IgD-negative memory B cell (primary cell): ENCODE data around the gene MPIG6B. TPM values are rescaled to one million over a fixed set of nuclear protein-coding genes. Genes with fewer than 3 reads are reported as not detected.

Experiments
- H3K27ac Mint-ChIP-seq, 3 donors: one replicate each; pipeline ENCODE4 v1.8.0; 2020 to 2022; ENCODE audit warnings: mild to moderate bottlenecking in 3 of 3, mixed read lengths in 3 of 3, moderate library complexity in 1 of 3
- H3K27me3 Mint-ChIP-seq: one replicate; pipeline ENCODE4 v1.8.0; 2021; ENCODE audit warnings: mixed read lengths
- H3K36me3 Mint-ChIP-seq: one replicate; pipeline ENCODE4 v1.8.0; 2020; ENCODE audit warnings: mild to moderate bottlenecking, mixed read lengths
- H3K4me1 Mint-ChIP-seq, 3 donors: one replicate each; pipeline ENCODE4 v1.8.0; 2020 to 2022; ENCODE audit warnings: mixed read lengths in 3 of 3, mild to moderate bottlenecking in 1 of 3
- H3K4me3 Mint-ChIP-seq, 4 donors: one replicate each; pipeline ENCODE4 v1.8.0; 2020 to 2022; ENCODE audit warnings: mild to moderate bottlenecking in 4 of 4, mixed read lengths in 4 of 4, moderate library complexity in 3 of 4
- H3K9me3 Mint-ChIP-seq, 3 donors: one replicate each; pipeline ENCODE4 v1.8.0; 2020 to 2021; ENCODE audit warnings: mixed read lengths in 3 of 3, mild to moderate bottlenecking in 1 of 3
- polyA plus RNA-seq: library from polyadenylated mRNA; unstranded; fragments of 300-500 nt; fragmentation: Illumina TruSeq; gene quantifications from one replicate; pipeline ENCODE4 v1.2.3, GENCODE V29; 2021

Gene MPIG6B
- polyA plus RNA-seq, 1 donor from 2014 or later: 1.8 TPM

DNA sequence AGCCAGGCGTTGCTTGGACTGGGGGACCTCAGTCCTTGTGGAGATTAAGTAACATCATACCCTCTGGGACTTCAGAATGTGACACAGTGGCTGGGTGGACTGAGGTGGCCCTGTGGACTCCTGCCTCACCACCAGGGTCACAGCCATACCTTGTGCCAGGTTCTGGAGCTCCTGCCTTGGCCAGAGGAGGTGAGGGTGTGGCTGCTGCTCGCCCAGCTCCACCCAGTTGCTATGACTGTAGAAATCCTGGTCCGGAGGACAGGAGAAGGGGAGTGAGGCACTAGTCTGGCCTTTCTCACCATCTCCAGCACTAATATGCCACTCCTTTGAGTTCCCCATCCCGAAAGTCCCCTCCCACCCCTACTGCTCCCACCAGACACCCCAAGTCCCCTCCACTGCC lies 52.0 kb downstream of the MPIG6B start:
- Mint-ChIP-seq H3K4me3 (peak overlapping the region in 1 of 4 donors; percentile 69), H3K9me3 (no peaks in the 10 kb centered on the region), H3K36me3 (no peaks in the 10 kb centered on the region), H3K27me3 (no peaks in the 10 kb centered on the region), H3K27ac (no peak overlapping the region), H3K4me1 (peaks cover 0 to 15% (median 11%) of the 10 kb centered on the region in 3 donors)

DNA sequence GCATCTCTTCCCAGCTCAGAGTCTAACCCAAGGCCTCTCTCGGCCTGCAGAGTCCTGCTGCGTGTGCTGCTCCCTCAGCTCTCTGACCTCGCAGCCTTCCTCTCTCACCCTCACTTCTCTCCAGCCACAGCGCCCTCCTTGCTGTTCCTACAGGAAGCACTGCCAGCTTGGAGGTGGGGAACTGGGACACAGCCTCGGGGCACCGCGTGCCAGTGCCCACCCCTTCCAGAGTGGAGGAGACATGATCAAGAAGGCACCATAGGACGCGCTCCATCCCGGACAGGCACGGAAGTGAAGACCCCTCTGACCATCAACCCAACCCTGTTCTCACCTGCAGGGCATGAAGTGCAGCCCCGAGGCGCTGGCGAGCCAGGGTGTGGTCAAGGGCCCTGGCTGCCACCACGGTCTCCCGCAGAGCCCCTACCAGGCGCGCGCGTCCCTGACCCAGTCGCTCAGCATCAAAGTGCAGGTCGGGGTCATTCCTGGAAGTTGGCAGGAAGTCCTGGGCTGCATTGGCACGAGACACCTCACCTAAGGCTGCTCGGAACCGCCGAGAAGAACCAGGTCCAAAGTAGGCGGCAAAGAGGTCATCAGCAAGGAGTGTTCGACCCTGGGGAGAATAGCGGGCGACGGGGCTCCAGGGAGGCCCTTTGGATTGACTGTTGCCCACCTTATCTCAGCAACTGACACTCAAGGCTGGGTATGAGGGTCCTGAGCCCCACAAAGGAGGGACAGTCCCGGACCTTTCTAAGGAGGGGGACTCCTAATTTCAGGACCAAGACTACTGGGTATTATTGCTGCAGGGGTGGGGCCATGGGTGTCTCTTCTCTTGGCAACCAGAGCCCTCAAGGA lies 52.7 kb downstream of the MPIG6B start:
- Mint-ChIP-seq H3K9me3 (no peaks in the 10 kb centered on the region), H3K27ac (peak overlapping the region; percentile 81 to 89 (median 84)), H3K27me3 (no peaks in the 10 kb centered on the region), H3K36me3 (no peaks in the 10 kb centered on the region), H3K4me3 (peak overlapping the region in 2 of 4 donors; percentile 69), H3K4me1 (peaks cover 0 to 15% (median 11%) of the 10 kb centered on the region in 3 donors)

Other genes starting within 250 kb of the MPIG6B start
- 9.3 TPM for gene MICB, start 225.2 kb upstream of the MPIG6B start, polyA plus RNA-seq
- gene MCCD1, start 194.4 kb upstream of the MPIG6B start, polyA plus RNA-seq: not detected
- gene DDX39B, start 181.4 kb upstream of the MPIG6B start, polyA plus RNA-seq: 89.4 TPM
- 0.53 TPM for gene ATP6V1G2, start 176.8 kb upstream of the MPIG6B start, polyA plus RNA-seq
- gene NFKBIL1, start 175.8 kb upstream of the MPIG6B start, polyA plus RNA-seq: 11.5 TPM
- 16.3 TPM for gene LTA, start 151.1 kb upstream of the MPIG6B start, polyA plus RNA-seq
- gene TNF, start 147.8 kb upstream of the MPIG6B start, polyA plus RNA-seq: 6.4 TPM
- gene LTB, start 140.9 kb upstream of the MPIG6B start, polyA plus RNA-seq: 2,767 TPM
- gene LST1, start 137.1 kb upstream of the MPIG6B start, polyA plus RNA-seq: 20.5 TPM
- 140 TPM for gene NCR3, start 130.4 kb upstream of the MPIG6B start, polyA plus RNA-seq
- 5.6 TPM for gene AIF1, start 108.1 kb upstream of the MPIG6B start, polyA plus RNA-seq
- gene PRRC2A, start 102.7 kb upstream of the MPIG6B start, polyA plus RNA-seq: 14.3 TPM
- 30.9 TPM for gene BAG6, start 70.7 kb upstream of the MPIG6B start, polyA plus RNA-seq
- gene APOM, start 67.5 kb upstream of the MPIG6B start, polyA plus RNA-seq: 8.5 TPM
- 28.1 TPM for gene C6orf47, start 62.6 kb upstream of the MPIG6B start, polyA plus RNA-seq
- 24.1 TPM for gene GPANK1, start 58.4 kb upstream of the MPIG6B start, polyA plus RNA-seq
- 268 TPM for gene CSNK2B, start 57.3 kb upstream of the MPIG6B start, polyA plus RNA-seq
- 0.49 TPM for gene LY6G5B, start 53.4 kb upstream of the MPIG6B start, polyA plus RNA-seq
- gene LY6G5C, start 42.3 kb upstream of the MPIG6B start, polyA plus RNA-seq: 3.2 TPM
- 40.1 TPM for gene ABHD16A, start 20.0 kb upstream of the MPIG6B start, polyA plus RNA-seq
- gene LY6G6F, start 16.5 kb upstream of the MPIG6B start, polyA plus RNA-seq: 0.95 TPM
- gene LY6G6D, start 8.0 kb upstream of the MPIG6B start, polyA plus RNA-seq: not detected
- not detected for gene LY6G6C, start 1.6 kb upstream of the MPIG6B start, polyA plus RNA-seq
- gene DDAH2, start 5.9 kb downstream of the MPIG6B start, polyA plus RNA-seq: 119 TPM
- 861 TPM for gene CLIC1, start 13.2 kb downstream of the MPIG6B start, polyA plus RNA-seq
- gene MSH5, start 16.6 kb downstream of the MPIG6B start, polyA plus RNA-seq: 4.2 TPM
- not detected for gene SAPCD1, start 39.3 kb downstream of the MPIG6B start, polyA plus RNA-seq
- 2.6 TPM for gene VWA7, start 54.0 kb downstream of the MPIG6B start, polyA plus RNA-seq
- 83.0 TPM for gene VARS1, start 72.4 kb downstream of the MPIG6B start, polyA plus RNA-seq
- 100 TPM for gene LSM2, start 83.6 kb downstream of the MPIG6B start, polyA plus RNA-seq
- 1.2 TPM for gene HSPA1L, start 91.9 kb downstream of the MPIG6B start, polyA plus RNA-seq
- gene HSPA1A, start 92.2 kb downstream of the MPIG6B start, polyA plus RNA-seq: 49.5 TPM
- 5.7 TPM for gene HSPA1B, start 104.4 kb downstream of the MPIG6B start, polyA plus RNA-seq
- 25.0 TPM for gene NEU1, start 139.4 kb downstream of the MPIG6B start, polyA plus RNA-seq
- not detected for gene SLC44A4, start 155.6 kb downstream of the MPIG6B start, polyA plus RNA-seq
- 49.3 TPM for gene EHMT2, start 174.3 kb downstream of the MPIG6B start, polyA plus RNA-seq
- gene ZBTB12, start 178.7 kb downstream of the MPIG6B start, polyA plus RNA-seq: not detected
- gene C2, start 204.3 kb downstream of the MPIG6B start, polyA plus RNA-seq: not detected
- not detected for gene CFB, start 222.7 kb downstream of the MPIG6B start, polyA plus RNA-seq
- gene NELFE, start 235.6 kb downstream of the MPIG6B start, polyA plus RNA-seq: 51.3 TPM
- gene SKIC2, start 235.8 kb downstream of the MPIG6B start, polyA plus RNA-seq: 12.7 TPM
- 16.2 TPM for gene DXO, start 248.8 kb downstream of the MPIG6B start, polyA plus RNA-seq